Mesothelial cell of epicardium (in vitro differentiated cells): Measurements from ENCODE around the gene SLC44A1. TPM values are rescaled to one million over a fixed set of nuclear protein-coding genes. Genes with fewer than 3 reads are reported as not detected.

ENCODE experiments used
- DNase-seq, 2 experiments: peaks; one replicate each; pipeline ENCODE4 v3.0.0; 2021; ENCODE audit warnings: low spot score in 2 of 2; ENCODE audit not compliant: unreplicated experiment in 2 of 2
- H3K27ac Mint-ChIP-seq: 2 replicates; pipeline ENCODE4 v1.8.0; 2021; ENCODE audit warnings: mixed read lengths
- H3K27me3 Mint-ChIP-seq: 2 replicates; pipeline ENCODE4 v1.8.0; 2021; ENCODE audit warnings: low read depth, mixed read lengths
- H3K36me3 Mint-ChIP-seq: 2 replicates; pipeline ENCODE4 v1.8.0; 2021; ENCODE audit warnings: mixed read lengths
- H3K4me1 Mint-ChIP-seq: 2 replicates; pipeline ENCODE4 v1.8.0; 2021; ENCODE audit warnings: mixed read lengths
- H3K4me3 Mint-ChIP-seq: 2 replicates; pipeline ENCODE4 v1.8.0; 2021; ENCODE audit warnings: mild to moderate bottlenecking, moderate library complexity, mixed read lengths
- H3K9me3 Mint-ChIP-seq: 2 replicates; pipeline ENCODE4 v1.8.0; 2021; ENCODE audit warnings: mixed read lengths
- total RNA-seq: library from RNA; stranded (reverse); gene quantifications from 3 replicates; pipeline ENCODE4 v1.2.1, GENCODE V29; 2021
- TF ChIP-seq, protein P1 (sequence below): fragments of 200-600 bp; sonication (generic); IDR thresholded peaks from one replicate; pipeline ENCODE4 v1.5.0; 2021; ENCODE audit warnings: antibody characterized with exemption; ENCODE audit not compliant: unreplicated experiment

SLC44A1 gene
- total RNA-seq, 1 donor from 2014 or later = 49.0 TPM

DNA sequence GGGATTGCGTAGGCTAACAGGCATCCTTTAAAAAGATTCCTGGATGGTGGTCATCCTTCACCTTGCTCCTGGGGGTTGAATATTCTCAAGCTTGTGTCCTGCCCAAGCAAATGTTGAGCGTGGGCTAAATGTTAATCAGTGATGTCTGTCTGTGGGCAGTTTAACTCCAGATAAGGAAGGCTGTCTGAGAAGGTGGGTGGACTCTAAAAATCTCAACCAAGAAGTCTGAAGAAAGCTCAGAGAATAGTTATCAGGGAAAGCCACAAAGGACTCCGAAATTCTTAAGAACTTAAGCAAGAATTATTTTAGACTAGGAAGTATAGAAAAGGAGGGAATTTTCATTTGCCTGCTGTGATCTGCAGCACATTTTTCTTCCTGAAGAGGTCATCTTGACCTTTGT is 125.5 kb downstream of the SLC44A1 start:
- Mint-ChIP-seq H3K4me3 (no peak overlapping the region), H3K4me1 (peaks cover 3% of the 10 kb centered on the region), H3K27ac (no peak overlapping the region), H3K9me3 (no peaks in the 10 kb centered on the region), H3K36me3 (peaks cover 40% of the 10 kb centered on the region), H3K27me3 (no peaks in the 10 kb centered on the region)
- TF ChIP-seq, protein P1, sequence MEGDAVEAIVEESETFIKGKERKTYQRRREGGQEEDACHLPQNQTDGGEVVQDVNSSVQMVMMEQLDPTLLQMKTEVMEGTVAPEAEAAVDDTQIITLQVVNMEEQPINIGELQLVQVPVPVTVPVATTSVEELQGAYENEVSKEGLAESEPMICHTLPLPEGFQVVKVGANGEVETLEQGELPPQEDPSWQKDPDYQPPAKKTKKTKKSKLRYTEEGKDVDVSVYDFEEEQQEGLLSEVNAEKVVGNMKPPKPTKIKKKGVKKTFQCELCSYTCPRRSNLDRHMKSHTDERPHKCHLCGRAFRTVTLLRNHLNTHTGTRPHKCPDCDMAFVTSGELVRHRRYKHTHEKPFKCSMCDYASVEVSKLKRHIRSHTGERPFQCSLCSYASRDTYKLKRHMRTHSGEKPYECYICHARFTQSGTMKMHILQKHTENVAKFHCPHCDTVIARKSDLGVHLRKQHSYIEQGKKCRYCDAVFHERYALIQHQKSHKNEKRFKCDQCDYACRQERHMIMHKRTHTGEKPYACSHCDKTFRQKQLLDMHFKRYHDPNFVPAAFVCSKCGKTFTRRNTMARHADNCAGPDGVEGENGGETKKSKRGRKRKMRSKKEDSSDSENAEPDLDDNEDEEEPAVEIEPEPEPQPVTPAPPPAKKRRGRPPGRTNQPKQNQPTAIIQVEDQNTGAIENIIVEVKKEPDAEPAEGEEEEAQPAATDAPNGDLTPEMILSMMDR = no peak
- no peak for DNase-seq

DNA sequence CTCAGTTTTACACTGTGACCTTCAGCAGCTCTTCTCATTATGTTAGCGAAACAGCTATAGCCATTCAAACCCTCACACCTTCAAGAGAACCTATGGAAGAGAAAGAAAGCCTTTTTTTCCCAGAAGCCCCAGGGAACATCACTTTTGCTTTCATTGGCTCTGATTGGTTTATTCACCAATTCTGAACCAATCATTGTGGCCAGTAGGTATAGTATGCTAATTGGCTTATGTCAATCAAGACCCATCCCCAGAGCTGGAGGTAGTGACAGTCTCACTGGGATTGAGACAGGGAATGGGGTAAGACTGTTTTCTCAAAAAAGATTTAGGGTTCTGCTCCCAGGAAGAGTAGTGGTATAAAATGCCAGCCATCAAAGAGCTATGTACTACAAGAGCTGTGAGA is 129.3 kb downstream of the SLC44A1 start:
- Mint-ChIP-seq H3K27ac (no peak overlapping the region), H3K36me3 (peaks cover 29% of the 10 kb centered on the region), H3K4me3 (no peak overlapping the region), H3K4me1 (peaks cover 3% of the 10 kb centered on the region), H3K9me3 (no peaks in the 10 kb centered on the region), H3K27me3 (no peaks in the 10 kb centered on the region)
- DNase-seq = no peak
- TF ChIP-seq, protein P1 = no peak

DNA sequence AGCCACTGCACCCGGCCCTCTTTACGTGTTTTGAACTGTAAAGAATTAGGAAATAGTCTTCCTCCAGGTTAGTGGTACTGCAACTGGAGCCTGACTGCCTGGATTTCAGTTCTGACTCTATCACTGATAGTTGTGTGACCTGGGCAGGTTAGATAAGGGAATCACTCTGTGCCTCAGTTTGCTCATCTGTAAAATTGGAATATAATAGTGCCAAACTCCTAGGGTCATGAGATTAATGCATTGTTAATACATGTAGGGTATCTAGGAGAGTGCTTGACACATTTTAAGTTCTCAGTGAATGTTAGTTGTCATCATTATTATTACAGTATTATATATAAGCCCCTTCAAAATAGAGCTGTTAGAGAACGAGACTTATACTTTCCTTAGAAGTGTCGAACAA is 130.9 kb downstream of the SLC44A1 start:
- TF ChIP-seq, protein P1 = no peak
- peaks cover 19% of the 10 kb centered on the region for H3K36me3 Mint-ChIP-seq

DNA sequence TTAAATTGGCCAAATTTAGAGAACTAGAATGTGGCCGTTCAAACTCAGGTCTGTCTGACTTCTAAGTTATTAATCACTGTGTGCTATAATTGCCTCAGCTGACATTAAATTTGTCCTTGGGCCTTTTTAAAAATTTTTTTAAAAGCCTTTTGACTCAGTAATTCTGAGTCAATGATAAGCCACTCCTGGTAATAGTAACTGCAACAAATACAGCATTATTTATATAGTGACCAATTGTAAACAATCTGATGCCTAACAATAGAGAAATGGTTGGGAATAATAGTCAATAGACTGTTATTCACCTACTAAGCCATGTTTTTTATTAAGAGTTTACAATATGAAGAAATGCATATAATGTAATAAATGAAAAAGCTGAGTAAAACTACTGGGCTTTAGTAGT is 132.4 kb downstream of the SLC44A1 start:
- peaks cover under 1% of the 10 kb centered on the region for H3K4me1 Mint-ChIP-seq
- no peak overlapping the region for H3K4me3 Mint-ChIP-seq
- peaks cover 3% of the 10 kb centered on the region for H3K9me3 Mint-ChIP-seq
- no peak for DNase-seq
- peaks cover 12% of the 10 kb centered on the region for H3K36me3 Mint-ChIP-seq
- H3K27me3 Mint-ChIP-seq = no peaks in the 10 kb centered on the region
- TF ChIP-seq, protein P1 = no peak
- H3K27ac Mint-ChIP-seq = no peak overlapping the region

More for the DNA sequence above, 130.9 kb downstream of the SLC44A1 start:
- H3K27ac Mint-ChIP-seq = no peak overlapping the region
- peaks cover 3% of the 10 kb centered on the region for H3K4me1 Mint-ChIP-seq
- no peaks in the 10 kb centered on the region for H3K9me3 Mint-ChIP-seq
- DNase-seq = no peak
- no peak overlapping the region for H3K4me3 Mint-ChIP-seq
- no peaks in the 10 kb centered on the region for H3K27me3 Mint-ChIP-seq

DNA sequence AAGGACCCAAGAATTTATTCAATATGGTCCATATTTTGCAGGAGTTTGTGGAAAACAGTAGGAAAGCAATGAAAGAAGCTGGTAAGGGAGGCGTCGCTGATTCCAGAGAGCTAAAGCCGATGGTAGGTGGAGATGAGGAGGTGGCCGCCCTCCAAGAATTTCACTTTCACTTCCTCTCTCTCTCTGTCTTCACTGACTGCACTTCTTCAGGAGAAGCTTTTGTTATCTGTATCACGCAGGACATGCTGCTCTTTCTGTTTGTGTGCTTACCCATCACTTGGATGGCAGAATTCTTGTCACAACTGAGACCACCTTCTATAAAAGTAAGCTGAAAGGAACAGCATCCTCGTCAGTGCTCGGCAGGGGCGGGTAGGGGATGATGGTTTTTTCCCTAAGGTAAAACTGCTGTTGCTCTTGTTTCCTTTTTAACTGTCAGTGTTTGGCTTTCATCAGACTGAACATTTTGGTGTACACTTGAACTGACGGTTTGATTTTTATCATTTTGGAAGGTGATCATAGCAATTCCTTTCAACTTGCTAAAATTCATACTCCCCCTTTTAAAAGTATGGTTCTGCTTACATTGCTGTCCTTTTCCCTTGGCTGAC is 141.0 kb downstream of the SLC44A1 start:
- H3K9me3 Mint-ChIP-seq = peaks cover 3% of the 10 kb centered on the region
- no peak overlapping the region for H3K27ac Mint-ChIP-seq
- no peaks in the 10 kb centered on the region for H3K4me1 Mint-ChIP-seq
- DNase-seq = no peak
- TF ChIP-seq, protein P1 = no peak
- H3K4me3 Mint-ChIP-seq = no peak overlapping the region
- H3K36me3 Mint-ChIP-seq = peaks cover 18% of the 10 kb centered on the region
- no peaks in the 10 kb centered on the region for H3K27me3 Mint-ChIP-seq

DNA sequence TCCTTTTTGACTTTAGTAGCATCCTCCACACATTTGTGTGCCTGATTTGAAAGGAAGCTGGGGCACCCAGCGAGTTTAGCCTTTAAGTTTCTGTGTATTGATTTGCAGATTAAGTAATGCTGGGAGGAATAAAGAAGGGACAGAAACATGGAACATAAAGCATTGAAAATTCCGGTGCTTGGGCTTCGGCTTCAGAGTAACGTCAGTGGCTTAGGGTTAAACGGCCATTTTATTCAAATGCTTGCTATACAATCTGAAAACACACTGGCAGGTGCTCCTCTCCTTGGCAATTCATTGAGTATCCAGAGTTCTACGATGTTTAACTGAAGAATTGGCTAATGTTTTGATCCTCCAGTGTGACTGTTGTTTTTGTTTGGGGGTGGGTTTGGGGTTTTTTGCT is 145.3 kb downstream of the SLC44A1 start:
- Mint-ChIP-seq H3K36me3 (peaks cover 9% of the 10 kb centered on the region), H3K4me3 (no peak overlapping the region), H3K27me3 (no peaks in the 10 kb centered on the region), H3K4me1 (peaks cover 4% of the 10 kb centered on the region), H3K27ac (no peak overlapping the region), H3K9me3 (no peaks in the 10 kb centered on the region)
- TF ChIP-seq, protein P1 = no peak
- no peak for DNase-seq
